Measurements from ENCODE around the gene HOXC10.

HOXC10 gene

GRCh38 chr12:53984901-53985691 lies at the start of gene HOXC10:
Gene HOXC10 (plus strand): TSS chr12:53985146. CDS start chr12:53985260, 114 bp downstream.
- DNase-seq: peak; percentile 93

DNA sequence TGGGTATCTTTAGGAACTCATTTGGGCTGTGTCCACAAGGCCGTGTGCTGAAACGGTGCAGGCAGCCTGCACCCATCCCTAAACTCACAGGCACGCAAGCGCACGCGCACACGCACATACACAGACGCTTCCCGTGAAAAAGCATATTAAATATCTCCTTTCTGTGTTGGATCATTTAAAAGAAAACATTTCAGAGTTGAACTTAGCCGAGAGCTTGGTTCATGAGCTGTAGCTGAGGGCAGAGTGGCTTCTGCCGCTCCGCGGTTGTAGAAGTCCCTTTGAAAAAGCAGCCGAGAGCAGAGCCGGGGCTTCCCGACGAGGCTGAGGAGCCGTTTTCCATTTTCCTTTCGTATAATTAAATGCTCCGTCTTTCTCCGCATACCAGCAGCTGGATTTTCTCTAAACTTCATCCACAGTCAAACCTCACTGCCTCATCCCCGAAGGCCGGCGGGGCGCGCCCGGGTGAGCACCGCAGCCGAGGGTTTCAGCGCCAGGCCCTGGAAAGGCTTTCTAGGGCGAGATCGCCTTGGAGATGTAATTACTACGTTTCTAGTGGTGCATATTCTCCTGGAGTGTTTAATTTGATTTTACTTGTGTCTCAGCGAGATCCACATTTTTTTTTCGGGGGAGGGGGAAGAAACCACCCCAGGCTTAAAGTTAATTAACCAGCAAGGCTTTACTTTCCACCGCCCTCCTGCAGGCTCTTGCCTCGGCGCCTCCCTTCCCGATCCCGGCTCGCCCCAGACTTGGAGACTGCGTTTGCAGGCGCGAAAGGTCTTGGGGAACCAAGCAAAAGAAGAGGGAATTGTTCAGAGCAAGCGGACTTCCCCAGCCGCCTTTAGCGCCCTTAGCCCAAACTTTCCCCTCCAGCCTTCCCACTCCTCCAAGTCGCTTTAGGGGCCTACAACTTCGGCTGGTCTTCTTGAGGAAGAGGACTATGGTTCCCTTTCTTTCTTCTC lies 49.3 kb upstream of the HOXC10 start:
- DNase-seq: no peak

DNA sequence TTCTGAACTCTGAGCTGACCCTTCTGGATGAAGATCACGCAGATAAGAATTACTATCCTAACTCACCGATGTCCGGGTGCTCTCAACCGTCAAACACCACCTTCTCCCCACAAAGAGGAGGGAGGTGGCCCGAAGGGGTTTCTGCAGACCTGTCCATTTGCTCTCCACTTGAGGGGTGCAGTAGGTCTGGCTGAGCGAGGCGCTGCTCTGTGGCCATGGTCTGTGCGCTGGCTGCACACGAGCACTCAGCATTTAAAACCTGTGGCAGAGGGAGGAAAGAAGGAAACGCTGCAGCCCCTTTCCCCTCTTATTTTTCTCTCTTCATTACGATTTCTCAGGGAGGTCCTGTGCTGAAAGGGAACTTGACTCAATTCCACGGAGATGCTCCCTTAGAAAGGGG lies 47.8 kb upstream of the HOXC10 start:
- no peak for DNase-seq

DNA sequence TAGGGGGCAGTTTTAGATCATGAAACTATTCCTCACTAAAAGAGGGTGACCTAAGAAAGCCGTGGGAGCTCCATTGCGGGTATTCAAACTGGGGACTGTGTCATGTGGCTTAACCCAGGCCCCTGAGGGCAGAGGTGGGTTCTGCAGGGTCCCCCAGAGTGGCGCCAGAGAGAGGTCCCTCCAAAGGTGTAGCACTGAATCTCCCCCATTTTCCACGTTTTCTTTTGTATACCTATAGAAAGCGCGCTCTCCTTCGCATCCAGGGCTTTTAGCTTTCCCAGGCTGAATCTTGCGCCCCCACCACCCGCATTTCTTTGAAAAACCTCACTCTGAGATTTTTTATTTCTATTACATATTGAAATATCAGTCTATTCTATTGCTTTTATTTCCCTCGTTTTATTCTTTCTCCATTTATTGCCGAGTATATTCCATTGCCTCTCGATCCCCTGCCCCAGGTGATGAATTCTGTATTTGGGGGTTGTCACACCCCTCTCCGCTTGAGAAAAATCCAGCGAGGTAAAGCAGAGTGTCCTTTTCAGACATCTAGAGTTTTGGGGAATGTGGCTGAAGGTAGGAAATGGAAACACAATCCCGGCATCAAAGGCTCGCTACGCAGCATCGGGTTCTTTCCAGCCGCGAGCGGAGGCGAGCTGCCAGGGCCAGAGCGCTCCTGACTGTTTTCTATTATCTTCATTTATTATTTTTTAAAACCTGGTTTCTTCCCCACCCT lies 47.2 kb upstream of the HOXC10 start:
- no peak for DNase-seq

DNA sequence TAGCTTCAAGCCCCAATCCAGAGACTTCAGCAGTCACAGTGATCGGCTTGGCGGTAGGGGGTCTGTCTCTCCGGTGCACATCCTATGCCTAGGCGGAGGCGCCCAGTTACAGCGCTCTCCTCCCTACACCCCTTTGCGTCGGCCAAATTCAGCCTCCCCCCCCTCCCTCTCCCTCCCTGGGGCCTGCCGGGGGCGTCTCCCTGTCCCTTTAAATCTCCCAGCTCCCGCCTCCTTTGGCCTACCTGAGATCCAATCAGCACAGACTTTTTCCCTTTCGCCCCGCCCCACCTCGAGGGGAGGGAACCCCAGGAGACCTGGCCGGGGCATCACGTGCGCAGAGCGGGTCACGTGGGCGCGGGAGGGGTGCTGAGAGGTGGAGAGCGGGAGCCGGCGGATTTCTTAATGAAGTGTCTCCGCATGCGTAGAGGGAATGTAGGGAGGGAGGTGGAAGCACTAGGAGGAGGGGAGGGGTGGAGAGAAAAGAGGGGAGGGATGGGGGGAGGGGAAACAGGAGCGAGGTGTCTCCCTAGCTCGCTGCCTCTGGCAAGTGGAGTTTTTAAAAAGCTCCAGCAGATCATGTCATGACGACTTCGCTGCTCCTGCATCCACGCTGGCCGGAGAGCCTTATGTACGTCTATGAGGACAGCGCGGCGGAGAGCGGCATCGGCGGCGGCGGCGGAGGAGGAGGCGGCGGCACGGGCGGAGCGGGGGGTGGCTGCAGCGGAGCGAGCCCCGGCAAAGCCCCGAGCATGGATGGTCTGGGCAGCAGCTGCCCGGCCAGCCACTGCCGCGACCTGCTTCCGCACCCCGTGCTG lies 46.4 kb upstream of the HOXC10 start, which contains the start of gene HOXC13:
TSS of gene HOXC13 (plus strand) at position 506 of the 815 bp plus-strand sequence. CDS start at position 582, 76 bp downstream.
- DNase-seq: peak; percentile 59

DNA sequence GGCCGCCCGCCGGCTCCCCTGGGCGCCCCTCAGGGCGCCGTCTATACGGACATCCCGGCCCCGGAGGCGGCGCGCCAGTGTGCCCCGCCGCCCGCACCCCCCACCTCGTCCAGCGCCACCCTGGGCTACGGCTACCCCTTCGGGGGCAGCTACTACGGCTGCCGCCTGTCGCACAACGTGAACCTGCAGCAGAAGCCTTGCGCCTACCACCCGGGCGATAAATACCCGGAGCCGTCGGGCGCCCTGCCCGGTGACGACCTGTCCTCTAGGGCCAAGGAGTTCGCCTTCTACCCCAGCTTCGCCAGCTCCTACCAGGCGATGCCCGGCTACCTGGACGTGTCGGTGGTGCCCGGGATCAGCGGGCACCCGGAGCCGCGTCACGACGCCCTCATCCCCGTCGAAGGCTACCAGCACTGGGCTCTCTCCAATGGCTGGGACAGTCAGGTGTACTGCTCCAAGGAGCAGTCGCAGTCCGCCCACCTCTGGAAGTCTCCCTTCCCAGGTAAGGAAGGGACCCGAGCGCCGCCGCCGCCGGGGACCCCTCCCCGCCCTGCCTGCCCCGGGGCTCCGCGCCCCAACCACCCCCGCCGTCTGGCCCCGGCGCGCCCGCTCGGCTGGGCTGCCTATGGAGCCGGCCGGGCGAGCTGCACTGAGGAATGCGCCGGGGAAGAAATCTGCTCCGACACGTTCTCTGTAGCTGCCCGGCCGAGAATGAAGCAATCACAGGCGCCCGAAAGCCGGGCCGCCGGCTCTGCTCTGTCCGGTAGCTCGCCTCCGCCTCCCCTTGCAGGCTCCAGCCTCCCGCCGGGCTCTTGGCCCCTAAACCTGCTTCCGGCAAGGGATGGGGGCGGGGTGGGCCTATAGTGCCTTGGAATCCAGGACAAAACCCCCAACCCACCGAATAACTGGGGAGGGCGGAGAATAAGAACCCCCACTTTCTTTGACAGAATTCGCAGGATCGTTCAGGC lies 45.5 kb upstream of the HOXC10 start:
- DNase-seq: peak; percentile 31

DNA sequence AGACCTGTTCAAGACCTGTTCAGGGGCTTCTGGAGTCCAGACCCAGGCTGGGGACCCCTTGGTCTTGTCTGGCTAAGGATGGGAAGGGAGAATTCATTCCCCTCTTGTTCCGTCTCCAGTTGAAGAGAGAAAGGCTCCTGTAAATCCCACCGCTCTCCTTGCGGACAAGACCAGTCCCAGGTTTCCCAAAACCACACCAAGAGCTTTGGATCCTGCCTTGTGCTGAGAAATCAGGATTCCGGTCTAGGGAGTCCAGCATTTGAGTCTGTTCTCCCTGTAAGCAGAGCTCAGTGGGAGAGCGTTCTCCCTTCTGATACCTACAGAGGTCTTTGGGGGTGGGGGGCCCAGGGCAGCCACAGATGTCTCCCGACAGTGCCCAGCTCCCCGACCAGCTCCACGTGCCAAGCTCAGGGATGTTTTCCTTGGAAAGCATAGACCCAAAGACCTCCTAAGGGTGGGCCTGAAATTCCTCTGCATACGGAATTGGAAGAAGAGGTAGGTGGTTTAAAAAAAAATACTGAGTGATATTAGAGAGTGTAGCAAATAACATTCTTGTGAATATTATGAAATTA lies 44.4 kb upstream of the HOXC10 start:
- DNase-seq: no peak

GRCh38 chr12:53941187-53941586 lies 43.8 kb upstream of the HOXC10 start:
- no peak for DNase-seq

- no peak for DNase-seq
Observed at GRCh38 chr12:53941750-53942149, 43.2 kb upstream of the HOXC10 start.

GRCh38 chr12:53942467-53942997 lies 42.4 kb upstream of the HOXC10 start:
- no peak for DNase-seq

- no peak for DNase-seq
Observed at GRCh38 chr12:53944209-53944608, 40.7 kb upstream of the HOXC10 start.

- DNase-seq: no peak
Observed at GRCh38 chr12:53944907-53945847, 39.8 kb upstream of the HOXC10 start.

DNA sequence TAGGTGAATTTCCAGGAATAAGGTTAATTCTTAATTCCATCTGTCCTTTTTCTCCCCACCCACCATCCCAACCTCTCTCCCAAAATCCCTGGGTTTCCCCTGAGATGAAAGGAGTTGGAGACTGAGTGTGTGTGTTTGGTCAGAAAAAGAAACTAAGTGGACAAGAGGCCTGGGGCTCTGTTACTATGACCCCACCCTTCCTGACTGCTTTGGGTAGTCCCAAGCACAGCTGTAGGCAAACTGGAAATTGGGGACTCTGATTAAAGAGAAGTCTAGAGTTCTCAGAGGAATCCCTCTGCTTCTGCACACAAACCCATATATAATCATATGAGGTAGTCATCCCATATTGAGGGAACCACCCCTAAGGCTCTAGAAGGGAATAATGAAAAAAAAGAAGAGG lies 37.2 kb upstream of the HOXC10 start:
- DNase-seq: no peak

DNA sequence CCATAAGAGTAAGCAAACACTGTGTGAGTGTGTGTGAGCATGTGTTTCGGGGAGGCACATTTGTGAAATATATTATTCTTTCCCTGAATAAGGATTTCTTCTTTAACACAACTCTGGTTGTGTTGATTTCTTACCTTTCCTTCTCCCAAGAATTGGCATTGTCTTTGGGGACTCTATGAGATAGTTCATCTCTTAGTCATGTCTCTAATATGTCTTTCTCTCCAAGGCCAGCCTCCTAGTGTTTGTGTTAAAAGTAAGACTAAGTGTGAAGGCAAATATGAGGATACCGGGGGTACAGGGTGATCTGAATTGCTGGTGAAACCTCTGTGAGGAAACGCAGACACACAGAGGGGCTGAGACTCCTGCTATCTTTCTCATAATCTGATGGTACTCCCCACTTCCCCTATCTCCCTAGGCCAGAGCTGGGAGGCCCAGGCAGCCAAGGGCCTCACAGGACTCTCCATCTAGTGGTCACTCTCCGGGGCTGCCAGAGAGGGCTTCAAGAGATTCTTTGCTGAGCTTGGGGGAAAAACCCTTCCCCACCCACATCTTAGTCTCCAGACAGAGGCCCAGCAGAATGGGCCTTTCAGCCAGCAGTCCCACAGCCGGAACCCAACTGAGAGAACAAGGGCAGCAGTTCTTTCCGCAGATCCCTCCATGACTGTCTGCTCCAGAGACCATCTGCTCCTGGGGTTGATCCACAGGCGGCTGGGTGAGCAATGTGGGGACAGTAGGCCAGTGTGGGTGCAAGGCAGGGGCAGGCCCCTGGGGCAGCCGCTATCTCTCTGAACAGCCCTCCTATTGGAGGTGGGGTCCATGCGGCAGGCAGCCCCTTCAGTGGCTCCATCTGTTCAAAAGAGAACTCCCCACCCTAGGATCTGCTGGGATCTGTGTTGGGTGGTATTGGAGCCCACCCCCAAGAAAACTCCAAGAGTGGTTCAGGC lies 36.0 kb upstream of the HOXC10 start:
- DNase-seq: no peak

DNA sequence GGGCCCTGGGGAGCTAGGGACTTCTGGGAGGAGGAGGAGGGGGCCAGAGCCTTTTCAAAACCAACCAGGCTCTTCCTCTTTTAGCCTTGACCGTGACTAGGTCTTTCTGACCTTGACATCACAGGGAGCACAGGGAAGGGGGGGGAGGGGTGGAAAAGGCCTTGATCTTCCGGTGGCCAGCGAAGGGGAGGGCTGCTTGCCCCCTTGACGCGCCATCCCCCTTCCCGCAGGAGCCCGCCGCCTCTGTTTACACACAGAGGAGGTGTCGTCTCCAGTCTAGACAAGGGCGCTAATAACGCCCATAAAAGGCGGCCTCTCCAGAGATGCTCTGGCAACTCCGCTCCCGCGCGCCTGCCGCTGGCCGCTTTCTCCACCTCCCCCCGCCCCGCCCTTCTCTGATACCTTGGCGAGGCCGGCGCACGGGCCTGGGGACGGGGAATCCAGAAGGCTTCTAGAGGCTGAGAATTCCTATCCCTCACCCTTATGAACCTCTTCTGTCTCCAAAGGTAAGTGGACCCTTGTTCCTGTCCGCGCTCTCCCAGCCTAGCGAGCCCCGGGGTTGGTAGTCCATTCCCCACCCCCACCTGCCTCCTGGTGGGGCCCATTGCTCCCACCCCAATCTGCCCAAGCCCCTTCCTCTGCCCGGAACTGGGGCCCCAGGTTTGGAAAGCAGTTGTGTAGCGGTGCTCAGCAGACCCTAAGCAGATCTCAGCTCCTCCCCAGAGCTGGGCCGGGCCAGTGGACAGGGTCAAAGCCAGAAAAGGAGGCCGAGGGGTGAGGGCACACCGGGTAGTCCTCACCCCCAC lies 35.1 kb upstream of the HOXC10 start:
- no peak for DNase-seq

GRCh38 chr12:53950437-53950773 lies 34.5 kb upstream of the HOXC10 start:
- DNase-seq: no peak
